NAMALWA (cell line): ENCODE results near the gene SLC38A11.
A peak's percentile ranks its signal among the peaks of the same experiment; 100 is the strongest.
"Not testable (repeated sequence)": the region's sequence is repeated elsewhere in the genome, so short reads cannot be mapped to it uniquely, and the experiment has no call there.

Experiments used
- DNase-seq: peaks from one replicate; pipeline ENCODE4 v3.0.0-alpha.2; 2015; ENCODE audit warnings: low spot score

SLC38A11 gene

GRCh38 chr2:164877927-164878326 is 77.4 kb downstream of the SLC38A11 start:
- DNase-seq = no peak

- no peak for DNase-seq
Measured at GRCh38 chr2:164877169-164877568, 78.2 kb downstream of the SLC38A11 start.

- DNase-seq = no peak
Measured at GRCh38 chr2:164875334-164876205, 79.8 kb downstream of the SLC38A11 start.

GRCh38 chr2:164873210-164873908 is 82.0 kb downstream of the SLC38A11 start:
- no peak for DNase-seq

- no peak for DNase-seq
Measured at GRCh38 chr2:164871404-164871803, 83.9 kb downstream of the SLC38A11 start.

GRCh38 chr2:164869420-164869772 is 85.9 kb downstream of the SLC38A11 start:
- no peak for DNase-seq

GRCh38 chr2:164868563-164869419 is 86.5 kb downstream of the SLC38A11 start:
- DNase-seq = no peak

GRCh38 chr2:164867779-164868397 is 87.4 kb downstream of the SLC38A11 start:
- DNase-seq = no peak

- DNase-seq = peak; percentile 20
Measured at GRCh38 chr2:164866381-164866780, 88.9 kb downstream of the SLC38A11 start.

- DNase-seq = no peak
Measured at GRCh38 chr2:164860694-164861042, 94.7 kb downstream of the SLC38A11 start.

- DNase-seq = not testable (repeated sequence)
Measured at GRCh38 chr2:164859906-164860693, 95.2 kb downstream of the SLC38A11 start.

GRCh38 chr2:164859251-164859818 is 96.0 kb downstream of the SLC38A11 start:
- no peak for DNase-seq

GRCh38 chr2:164852086-164852485 is 103.2 kb downstream of the SLC38A11 start:
- DNase-seq = no peak

GRCh38 chr2:164850235-164850634 is 105.1 kb downstream of the SLC38A11 start:
- no peak for DNase-seq

GRCh38 chr2:164849506-164849905 is 105.8 kb downstream of the SLC38A11 start:
- DNase-seq = no peak

GRCh38 chr2:164847981-164848741 is 107.2 kb downstream of the SLC38A11 start:
- DNase-seq = no peak

- no peak for DNase-seq
Measured at GRCh38 chr2:164847291-164847690, 108.0 kb downstream of the SLC38A11 start.

GRCh38 chr2:164846276-164846675 is 109.0 kb downstream of the SLC38A11 start:
- no peak for DNase-seq
